Hematopoietic multipotent progenitor cell treated with erythropoietin and hydrocortisone succinate and interleukin-3 and kit ligand, for 15 days (in vitro differentiated cells): ENCODE results near the gene TBCA.
A peak's percentile ranks its signal among the peaks of the same experiment; 100 is the strongest.
"Not testable (repeated sequence)": the region's sequence is repeated elsewhere in the genome, so short reads cannot be mapped to it uniquely, and the experiment has no call there.

Experiments used
- DNase-seq: peaks from one replicate; pipeline ENCODE4 v3.0.0-alpha.2; 2015; ENCODE audit warnings: low spot score

The TBCA gene

GRCh38 chr5:77772729-77773128 is 3.4 kb downstream of the TBCA start:
- DNase-seq: peak; percentile 26

GRCh38 chr5:77771452-77771851 is 4.7 kb downstream of the TBCA start:
- no peak for DNase-seq

- DNase-seq: no peak
Measured at GRCh38 chr5:77770293-77771005, 5.7 kb downstream of the TBCA start.

- DNase-seq: no peak
Measured at GRCh38 chr5:77768978-77769377, 7.2 kb downstream of the TBCA start.

GRCh38 chr5:77767301-77767700 is 8.8 kb downstream of the TBCA start:
- DNase-seq: no peak

GRCh38 chr5:77761606-77762005 is 14.5 kb downstream of the TBCA start:
- no peak for DNase-seq

- DNase-seq: no peak
Measured at GRCh38 chr5:77758141-77758938, 17.8 kb downstream of the TBCA start.

GRCh38 chr5:77751328-77752023 is 24.7 kb downstream of the TBCA start:
- DNase-seq: no peak

- not testable (repeated sequence) for DNase-seq
Measured at GRCh38 chr5:77750928-77751327, 25.2 kb downstream of the TBCA start.

- no peak for DNase-seq
Measured at GRCh38 chr5:77748160-77748559, 28.0 kb downstream of the TBCA start.

GRCh38 chr5:77744116-77744515 is 32.0 kb downstream of the TBCA start:
- no peak for DNase-seq

GRCh38 chr5:77743181-77743580 is 33.0 kb downstream of the TBCA start:
- no peak for DNase-seq

GRCh38 chr5:77741608-77742007 is 34.5 kb downstream of the TBCA start:
- no peak for DNase-seq

- no peak for DNase-seq
Measured at GRCh38 chr5:77734885-77735284, 41.3 kb downstream of the TBCA start.

- DNase-seq: no peak
Measured at GRCh38 chr5:77733130-77733529, 43.0 kb downstream of the TBCA start.

GRCh38 chr5:77727190-77727589 is 48.9 kb downstream of the TBCA start:
- no peak for DNase-seq

- DNase-seq: no peak
Measured at GRCh38 chr5:77725616-77726015, 50.5 kb downstream of the TBCA start.

GRCh38 chr5:77724934-77725333 is 51.2 kb downstream of the TBCA start:
- no peak for DNase-seq

GRCh38 chr5:77719666-77720363 is 56.3 kb downstream of the TBCA start:
- no peak for DNase-seq

GRCh38 chr5:77718934-77719610 is 57.1 kb downstream of the TBCA start:
- DNase-seq: no peak

GRCh38 chr5:77709993-77710685 is 66.0 kb downstream of the TBCA start:
- DNase-seq: no peak
